Naive thymus-derived CD4-positive, alpha-beta T cell (primary cell): ENCODE data around the gene TSPAN19. TPM values are rescaled to one million over a fixed set of nuclear protein-coding genes. Genes with fewer than 3 reads are reported as not detected.

ENCODE experiments used
- ATAC-seq: fragments of 150-1000 bp; cut with Tn5 transposase; 2 replicates; pipeline ENCODE4 v1.10.0; 2021; ENCODE audit warnings: mild to moderate bottlenecking, moderate library complexity
- CTCF ChIA-PET: fragments of 350-600 bp; sonication (Branson Sonifier 250); formaldehyde crosslinking; loops from one replicate; lab custom pipeline; 2021; ENCODE audit warnings: antibody characterized with exemption; lab: Charles Lee
- POLR2A ChIA-PET: fragments of 350-600 bp; sonication (Branson Sonifier 250); formaldehyde crosslinking; loops from one replicate; lab custom pipeline; 2021; ENCODE audit warnings: antibody characterized with exemption, inconsistent platforms; lab: Charles Lee
- DNase-seq, 9 donors: peaks; one replicate each; pipeline versions ENCODE4 v3.0.0 to v3.0.0-alpha.2; 2020 to 2022; ENCODE audit warnings: mixed read lengths in 1 of 9
- H3K27ac ChIP-seq: one replicate; pipeline ENCODE4 v1.7.0; 2013; ENCODE audit warnings: mild to moderate bottlenecking, low read depth, low read length, moderate library complexity
- H3K27me3 ChIP-seq, 2 donors: one replicate each; pipeline ENCODE4 v1.7.0; 2013; ENCODE audit warnings: low read length in 2 of 2, mild to moderate bottlenecking in 2 of 2, moderate library complexity in 2 of 2; ENCODE audit not compliant: control insufficient read depth in 2 of 2, insufficient read depth in 2 of 2
- H3K36me3 ChIP-seq, 3 experiments: 1 replicate in 2 of 3; 2 replicates in 1 of 3; pipeline ENCODE4 v1.7.0; 2013; ENCODE audit warnings: low read length in 3 of 3, mild to moderate bottlenecking in 3 of 3, moderate library complexity in 1 of 3; ENCODE audit not compliant: insufficient read depth in 3 of 3, control insufficient read depth in 2 of 3
- H3K4me1 ChIP-seq, 2 donors: one replicate each; pipeline ENCODE4 v1.7.0; 2013; ENCODE audit warnings: low read length in 2 of 2, mild to moderate bottlenecking in 2 of 2, moderate library complexity in 1 of 2; ENCODE audit not compliant: control insufficient read depth in 2 of 2, insufficient read depth in 2 of 2
- H3K4me3 ChIP-seq: 2 replicates; pipeline ENCODE4 v1.7.0; 2013; ENCODE audit warnings: mild to moderate bottlenecking, low read length
- H3K9me3 ChIP-seq, 3 experiments: 1 replicate in 2 of 3; 2 replicates in 1 of 3; pipeline ENCODE4 v1.7.0; 2013; ENCODE audit warnings: low read length in 3 of 3; ENCODE audit not compliant: control insufficient read depth in 2 of 3
- H3K27ac Mint-ChIP-seq, 9 donors: one replicate each; pipeline ENCODE4 v1.8.0; 2020 to 2022; ENCODE audit warnings: mixed read lengths in 9 of 9, mild to moderate bottlenecking in 8 of 9, moderate library complexity in 5 of 9, inconsistent platforms in 2 of 9
- H3K27me3 Mint-ChIP-seq, 5 donors: one replicate each; pipeline ENCODE4 v1.8.0; 2021 to 2022; ENCODE audit warnings: mixed read lengths in 5 of 5, mild to moderate bottlenecking in 1 of 5
- H3K36me3 Mint-ChIP-seq, 5 donors: one replicate each; pipeline ENCODE4 v1.8.0; 2020 to 2022; ENCODE audit warnings: mixed read lengths in 5 of 5, mild to moderate bottlenecking in 3 of 5, inconsistent platforms in 1 of 5
- H3K4me1 Mint-ChIP-seq, 7 donors: one replicate each; pipeline ENCODE4 v1.8.0; 2020 to 2022; ENCODE audit warnings: mixed read lengths in 7 of 7, mild to moderate bottlenecking in 3 of 7, inconsistent platforms in 1 of 7
- H3K4me3 Mint-ChIP-seq, 10 donors: one replicate each; pipeline ENCODE4 v1.8.0; 2020 to 2022; ENCODE audit warnings: mild to moderate bottlenecking in 10 of 10, mixed read lengths in 10 of 10, moderate library complexity in 6 of 10, inconsistent platforms in 2 of 10
- H3K9me3 Mint-ChIP-seq, 11 donors: one replicate each; pipeline ENCODE4 v1.8.0; 2020 to 2022; ENCODE audit warnings: mixed read lengths in 11 of 11, mild to moderate bottlenecking in 4 of 11, inconsistent platforms in 1 of 11, moderate library complexity in 1 of 11
- intact Hi-C, 2 donors: fragments of 100-400 bp; cut with micrococcal nuclease; formaldehyde crosslinking; loops; one replicate each; pipeline ENCODE4 v1.15.1; 2023
- polyA plus RNA-seq, 2 donors: library from polyadenylated mRNA; unstranded; fragments of 300-500 nt; fragmentation: Illumina TruSeq; gene quantifications; one replicate each; pipeline ENCODE4 v1.2.3, GENCODE V29; 2021
- total RNA-seq, 6 experiments: library from RNA in 5 of 6; stranded (reverse) in 5 of 6; gene quantifications; 1 replicate in 5 of 6; 2 replicates in 1 of 6; pipeline ENCODE4 v1.2.3 and lab custom pipeline; 2021 to 2026

TSPAN19 gene
- total and polyA plus RNA-seq, 7 experiments from 2014 or later, result not detected

DNA sequence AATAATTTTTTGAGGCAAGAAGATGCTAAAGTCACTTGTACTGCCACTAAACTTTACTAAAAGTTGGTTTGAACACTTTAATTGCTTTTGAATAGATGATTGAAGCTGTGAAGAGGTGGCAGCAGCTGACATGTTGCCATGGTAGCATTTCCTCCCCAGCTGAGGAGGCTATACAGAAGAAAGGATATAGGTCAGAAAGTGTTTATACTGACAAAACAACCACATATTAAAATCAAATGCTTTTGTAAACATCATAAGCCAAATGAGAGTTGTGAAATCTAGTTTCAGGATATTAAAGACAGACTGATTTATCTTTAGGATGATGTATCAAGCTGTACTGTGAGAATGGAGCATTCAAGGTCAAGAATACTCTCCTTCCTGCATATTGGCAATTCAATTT is 41.7 kb downstream of the TSPAN19 start:
- H3K4me3 ChIP-seq, result no peak overlapping the region
- H3K27ac Mint-ChIP-seq, result peak overlapping the region in 1 of 9 donors; percentile 49
- H3K9me3 Mint-ChIP-seq, result peaks cover 0 to 5% (median 0%) of the 10 kb centered on the region in 11 donors
- ChIA-PET POLR2A (no interaction called here), CTCF (no interaction called here)
- H3K27me3 Mint-ChIP-seq, result no peaks in the 10 kb centered on the region
- no peaks in the 10 kb centered on the region for H3K9me3 ChIP-seq
- peak in 4 of 9 donors; percentile 5 to 49 (median 16) for DNase-seq
- H3K4me1 Mint-ChIP-seq, result peaks cover 0 to 9% (median 6%) of the 10 kb centered on the region in 7 donors
- no peaks in the 10 kb centered on the region for H3K4me1 ChIP-seq
- H3K27me3 ChIP-seq, result no peaks in the 10 kb centered on the region
- H3K36me3 ChIP-seq, result no peaks in the 10 kb centered on the region
- H3K27ac ChIP-seq, result no peak overlapping the region
- H3K4me3 Mint-ChIP-seq, result no peak overlapping the region
- no peaks in the 10 kb centered on the region for H3K36me3 Mint-ChIP-seq
- no peak for ATAC-seq
- intact Hi-C loops, result no loop called here

DNA sequence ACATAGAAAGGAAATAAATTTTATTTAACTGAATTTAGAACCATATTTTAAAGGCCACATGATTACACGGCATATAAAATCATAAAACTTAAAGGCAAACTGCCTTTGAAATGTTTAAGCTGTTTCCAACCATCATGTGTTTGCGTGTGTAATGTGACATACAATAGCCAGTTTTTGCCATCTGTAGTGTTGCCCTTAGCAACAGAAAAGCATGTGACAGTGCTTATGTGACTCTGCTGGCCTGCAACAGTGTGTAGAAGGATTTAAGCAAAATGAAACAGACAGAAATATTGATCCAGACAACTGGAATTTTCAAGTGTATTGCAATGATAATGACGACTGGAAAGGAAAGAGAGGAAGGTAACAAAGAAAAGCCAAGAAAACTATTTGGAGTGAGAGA is 49.5 kb downstream of the TSPAN19 start:
- Mint-ChIP-seq H3K27me3 (no peaks in the 10 kb centered on the region), H3K9me3 (no peaks in the 10 kb centered on the region)
- CTCF ChIA-PET, result no interaction called here

DNA sequence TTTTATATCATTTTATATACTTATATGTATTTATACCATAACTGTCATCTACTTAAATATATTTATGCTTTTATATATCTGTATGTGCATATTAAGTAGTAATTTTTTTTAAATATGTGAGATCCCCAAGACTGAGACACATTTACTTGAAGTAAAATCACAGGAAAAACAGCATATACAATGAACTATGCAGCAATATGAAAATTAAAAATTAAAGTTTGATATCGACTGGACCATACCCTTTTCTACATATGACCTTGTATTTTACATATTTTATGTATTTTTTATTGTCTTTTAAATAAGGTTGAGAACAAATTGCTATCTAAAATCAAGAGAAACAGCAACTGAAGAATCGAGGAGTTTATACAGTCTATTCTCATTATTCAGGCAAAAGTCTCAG is 50.0 kb downstream of the TSPAN19 start:
- H3K27me3 Mint-ChIP-seq, result no peaks in the 10 kb centered on the region
- no peak overlapping the region for H3K4me3 Mint-ChIP-seq
- CTCF ChIA-PET, result no interaction called here

More for the DNA sequence above, 49.5 kb downstream of the TSPAN19 start:
- Histone ChIP-seq H3K36me3 (no peaks in the 10 kb centered on the region), H3K9me3 (no peaks in the 10 kb centered on the region), H3K4me3 (no peak overlapping the region), H3K27ac (no peak overlapping the region), H3K27me3 (no peaks in the 10 kb centered on the region), H3K4me1 (no peaks in the 10 kb centered on the region)
- H3K4me1 Mint-ChIP-seq, result no peaks in the 10 kb centered on the region
- H3K4me3 Mint-ChIP-seq, result no peak overlapping the region
- H3K36me3 Mint-ChIP-seq, result no peaks in the 10 kb centered on the region
- no peak for DNase-seq
- intact Hi-C loops, result no loop called here
- ATAC-seq, result no peak
- no peak overlapping the region for H3K27ac Mint-ChIP-seq
- POLR2A ChIA-PET, result no interaction called here

DNA sequence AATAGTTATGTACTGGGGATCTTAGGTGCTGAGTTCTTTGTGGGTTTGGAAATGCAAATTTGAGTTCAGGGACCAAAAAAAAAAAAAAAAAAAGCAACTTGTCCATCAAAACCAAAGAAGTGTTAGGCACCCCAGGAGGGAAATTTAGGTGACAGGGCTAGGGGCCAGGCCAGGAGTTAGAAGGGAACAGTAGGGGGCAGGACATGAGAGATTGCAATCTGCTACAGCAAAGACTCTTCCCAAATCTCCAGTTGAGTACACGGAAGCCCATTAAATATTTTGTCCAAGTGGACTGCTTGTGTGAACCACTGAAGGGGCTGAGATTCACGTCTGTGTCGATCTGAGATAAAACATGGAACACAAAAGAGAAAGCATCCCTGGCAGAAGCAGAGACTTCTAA is 52.8 kb downstream of the TSPAN19 start:
- H3K36me3 Mint-ChIP-seq, result no peaks in the 10 kb centered on the region
- no peak overlapping the region for H3K4me3 Mint-ChIP-seq

More for the DNA sequence above, 50.0 kb downstream of the TSPAN19 start:
- H3K9me3 ChIP-seq, result no peaks in the 10 kb centered on the region
- H3K27ac Mint-ChIP-seq, result no peak overlapping the region
- no peaks in the 10 kb centered on the region for H3K36me3 Mint-ChIP-seq
- POLR2A ChIA-PET, result no interaction called here
- no peaks in the 10 kb centered on the region for H3K4me1 Mint-ChIP-seq
- ATAC-seq (no peak), DNase-seq (no peak)
- H3K27me3 ChIP-seq, result no peaks in the 10 kb centered on the region
- H3K9me3 Mint-ChIP-seq, result no peaks in the 10 kb centered on the region
- no peak overlapping the region for H3K27ac ChIP-seq
- H3K4me1 ChIP-seq, result no peaks in the 10 kb centered on the region
- no peak overlapping the region for H3K4me3 ChIP-seq
- intact Hi-C loops, result no loop called here
- H3K36me3 ChIP-seq, result no peaks in the 10 kb centered on the region

DNA sequence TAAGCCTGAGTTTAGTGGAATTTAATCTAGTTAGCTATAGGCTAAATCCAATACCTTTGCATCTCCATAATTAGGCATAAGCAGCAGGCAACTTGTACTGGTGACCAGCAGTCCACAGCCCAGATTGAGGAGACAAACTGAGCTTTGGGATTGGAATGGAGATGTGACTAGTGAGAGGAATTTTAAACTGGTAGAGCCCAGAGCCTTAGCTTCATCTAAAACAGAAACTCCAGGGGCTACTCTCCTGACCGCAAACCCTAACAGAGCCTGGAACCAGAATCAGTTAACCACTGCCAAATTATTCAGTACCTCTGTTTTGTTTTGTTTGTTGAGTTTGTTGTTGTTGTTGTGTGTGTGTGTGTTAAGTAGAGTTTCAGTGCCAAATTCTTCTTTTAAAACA is 53.2 kb downstream of the TSPAN19 start:
- Histone ChIP-seq H3K4me3 (no peak overlapping the region), H3K27me3 (no peaks in the 10 kb centered on the region), H3K9me3 (no peaks in the 10 kb centered on the region), H3K4me1 (no peaks in the 10 kb centered on the region), H3K36me3 (no peaks in the 10 kb centered on the region), H3K27ac (no peak overlapping the region)
- Mint-ChIP-seq H3K27ac (no peak overlapping the region), H3K4me3 (no peak overlapping the region), H3K4me1 (no peaks in the 10 kb centered on the region), H3K27me3 (no peaks in the 10 kb centered on the region), H3K36me3 (no peaks in the 10 kb centered on the region), H3K9me3 (peaks cover 0 to 2% (median 0%) of the 10 kb centered on the region in 11 donors)
- ChIA-PET POLR2A (no interaction called here), CTCF (no interaction called here)
- intact Hi-C loops, result no loop called here
- DNase-seq (no peak), ATAC-seq (no peak)

More for the DNA sequence above, 52.8 kb downstream of the TSPAN19 start:
- H3K4me3 ChIP-seq, result no peak overlapping the region
- H3K9me3 ChIP-seq, result no peaks in the 10 kb centered on the region
- ChIA-PET CTCF (no interaction called here), POLR2A (no interaction called here)
- H3K36me3 ChIP-seq, result no peaks in the 10 kb centered on the region
- H3K27ac ChIP-seq, result no peak overlapping the region
- H3K4me1 ChIP-seq, result no peaks in the 10 kb centered on the region
- H3K27ac Mint-ChIP-seq, result no peak overlapping the region
- ATAC-seq, result no peak
- intact Hi-C loops, result no loop called here
- H3K27me3 ChIP-seq, result no peaks in the 10 kb centered on the region
- no peak for DNase-seq
- H3K4me1 Mint-ChIP-seq, result no peaks in the 10 kb centered on the region
- H3K9me3 Mint-ChIP-seq, result peaks cover 0 to 2% (median 0%) of the 10 kb centered on the region in 11 donors
- H3K27me3 Mint-ChIP-seq, result no peaks in the 10 kb centered on the region

DNA sequence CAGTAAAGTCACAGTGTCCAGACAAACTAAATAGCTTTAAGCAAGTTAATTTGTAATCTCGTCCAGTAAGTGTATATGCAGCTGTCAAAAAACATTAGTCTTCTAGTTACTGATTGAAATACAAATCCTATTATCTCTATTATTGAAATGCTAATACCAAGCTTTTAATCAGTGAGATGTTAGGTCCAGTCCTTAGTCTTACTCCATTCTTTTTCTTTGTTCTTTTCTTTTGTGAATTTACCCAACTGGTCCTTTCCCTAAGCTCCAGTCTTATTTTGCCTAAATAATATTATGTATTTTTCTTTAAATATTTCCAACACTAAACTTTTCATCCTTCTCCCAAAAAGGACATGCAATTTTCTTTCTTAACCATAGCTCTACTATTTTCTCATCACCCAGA is 57.2 kb downstream of the TSPAN19 start:
- Mint-ChIP-seq H3K27me3 (no peaks in the 10 kb centered on the region), H3K4me1 (no peaks in the 10 kb centered on the region), H3K4me3 (no peak overlapping the region), H3K36me3 (no peaks in the 10 kb centered on the region), H3K27ac (no peak overlapping the region), H3K9me3 (peaks cover 0 to 8% (median 0%) of the 10 kb centered on the region in 11 donors)
- ATAC-seq (no peak), DNase-seq (no peak)
- H3K9me3 ChIP-seq, result no peaks in the 10 kb centered on the region
- H3K27me3 ChIP-seq, result no peaks in the 10 kb centered on the region
- H3K36me3 ChIP-seq, result no peaks in the 10 kb centered on the region
- POLR2A ChIA-PET, result no interaction called here
- no peaks in the 10 kb centered on the region for H3K4me1 ChIP-seq
- no peak overlapping the region for H3K27ac ChIP-seq
- CTCF ChIA-PET, result no interaction called here
- no peak overlapping the region for H3K4me3 ChIP-seq
- intact Hi-C loops, result no loop called here

DNA sequence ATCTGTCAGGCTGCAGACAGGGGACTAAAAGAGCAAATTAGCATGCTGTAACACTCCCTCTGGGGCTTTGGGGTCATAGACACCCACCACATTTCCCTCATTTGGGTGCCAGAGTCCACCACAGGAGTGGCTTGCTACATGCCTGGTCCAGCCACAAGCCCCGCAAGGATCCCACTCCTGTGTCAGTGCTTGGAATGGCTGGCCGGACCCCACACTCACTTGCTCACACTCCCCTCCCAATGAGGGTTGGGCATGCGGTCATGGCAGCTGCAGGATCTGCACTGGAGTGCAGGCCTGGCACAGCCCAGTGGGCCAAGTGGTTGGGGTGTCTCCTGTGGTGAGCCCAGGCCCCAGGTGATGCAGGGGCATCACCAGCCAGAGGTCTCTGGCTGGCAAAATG is 59.9 kb downstream of the TSPAN19 start:
- POLR2A ChIA-PET, result no interaction called here
- Histone ChIP-seq H3K9me3 (no peaks in the 10 kb centered on the region), H3K36me3 (no peaks in the 10 kb centered on the region), H3K4me1 (no peaks in the 10 kb centered on the region), H3K27ac (no peak overlapping the region), H3K4me3 (no peak overlapping the region), H3K27me3 (no peaks in the 10 kb centered on the region)
- H3K9me3 Mint-ChIP-seq, result peaks cover 0 to 8% (median 0%) of the 10 kb centered on the region in 11 donors
- no peak overlapping the region for H3K4me3 Mint-ChIP-seq
- no peaks in the 10 kb centered on the region for H3K4me1 Mint-ChIP-seq
- ATAC-seq (no peak), DNase-seq (no peak)
- no peaks in the 10 kb centered on the region for H3K36me3 Mint-ChIP-seq
- CTCF ChIA-PET, result no interaction called here
- H3K27me3 Mint-ChIP-seq, result no peaks in the 10 kb centered on the region
- intact Hi-C loops, result no loop called here
- H3K27ac Mint-ChIP-seq, result no peak overlapping the region
